GM19438 (cell line): ENCODE results near the gene B4GALNT2.
"Not testable (repeated sequence)": the region's sequence is repeated elsewhere in the genome, so short reads cannot be mapped to it uniquely, and the experiment has no call there.

Source experiments
- ATAC-seq: cut with Tn5 transposase; IDR thresholded peaks from one replicate; pipeline ENCODE4 v1.9.1; 2021; ENCODE audit warnings: low read depth; ENCODE audit not compliant: unreplicated experiment

B4GALNT2 gene, protein sequence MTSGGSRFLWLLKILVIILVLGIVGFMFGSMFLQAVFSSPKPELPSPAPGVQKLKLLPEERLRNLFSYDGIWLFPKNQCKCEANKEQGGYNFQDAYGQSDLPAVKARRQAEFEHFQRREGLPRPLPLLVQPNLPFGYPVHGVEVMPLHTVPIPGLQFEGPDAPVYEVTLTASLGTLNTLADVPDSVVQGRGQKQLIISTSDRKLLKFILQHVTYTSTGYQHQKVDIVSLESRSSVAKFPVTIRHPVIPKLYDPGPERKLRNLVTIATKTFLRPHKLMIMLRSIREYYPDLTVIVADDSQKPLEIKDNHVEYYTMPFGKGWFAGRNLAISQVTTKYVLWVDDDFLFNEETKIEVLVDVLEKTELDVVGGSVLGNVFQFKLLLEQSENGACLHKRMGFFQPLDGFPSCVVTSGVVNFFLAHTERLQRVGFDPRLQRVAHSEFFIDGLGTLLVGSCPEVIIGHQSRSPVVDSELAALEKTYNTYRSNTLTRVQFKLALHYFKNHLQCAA

DNA sequence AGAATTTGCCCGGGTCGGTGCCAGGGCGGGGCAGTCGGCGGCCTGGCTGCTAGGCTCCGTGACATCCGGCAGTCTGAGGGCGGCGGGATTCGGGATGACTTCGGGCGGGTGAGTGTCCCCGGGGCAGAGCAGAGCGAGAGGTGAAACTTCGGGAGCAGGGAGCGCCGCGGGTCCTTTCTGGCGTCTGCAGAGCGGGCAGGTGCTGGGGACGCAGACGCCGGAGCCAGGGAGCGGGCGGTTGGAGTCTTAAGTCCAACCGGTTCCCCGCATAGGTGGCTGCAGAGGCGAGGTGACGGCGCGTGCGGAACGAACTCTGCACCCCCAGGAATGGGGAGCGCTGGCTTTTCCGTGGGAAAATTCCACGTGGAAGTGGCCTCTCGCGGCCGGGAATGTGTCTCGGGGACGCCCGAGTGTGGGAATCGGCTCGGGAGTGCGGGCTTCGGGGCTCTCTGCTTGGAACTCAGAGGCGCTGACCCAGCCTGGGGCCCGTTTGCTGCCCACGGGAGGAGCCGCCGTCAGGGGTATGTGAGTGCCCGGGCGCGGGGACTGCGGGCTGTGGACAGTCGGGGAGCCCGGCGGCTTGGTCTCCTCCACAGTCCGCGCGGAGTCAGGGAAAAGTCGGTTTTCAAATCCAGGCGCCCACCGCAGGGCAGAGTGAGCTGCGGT, at the start of gene B4GALNT2:
Gene B4GALNT2, plus strand, starts transcription at position 71 of the 666 bp plus-strand sequence. Its CDS starts 24 bp downstream, at position 95.
- no peak for ATAC-seq

DNA sequence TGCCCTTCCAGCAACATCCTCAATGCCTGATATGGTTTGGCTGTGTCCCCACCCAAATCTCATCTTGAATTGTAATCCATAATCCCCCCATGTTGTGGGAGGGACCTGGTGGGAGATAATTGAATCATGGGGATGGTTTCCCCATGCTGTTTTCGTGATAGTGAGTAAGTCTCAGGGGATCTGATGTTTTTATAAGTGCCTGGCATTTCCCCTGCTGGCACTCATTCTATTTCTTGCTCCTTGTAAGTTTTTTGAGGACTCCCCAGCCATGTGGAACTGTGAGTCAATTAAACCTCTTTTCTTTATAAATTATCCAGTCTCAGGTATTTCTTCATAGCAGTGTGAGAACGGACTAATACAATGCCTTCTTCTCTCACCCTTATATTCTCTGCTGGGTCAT, 47.5 kb upstream of the B4GALNT2 start:
- ATAC-seq, result not testable (repeated sequence)

DNA sequence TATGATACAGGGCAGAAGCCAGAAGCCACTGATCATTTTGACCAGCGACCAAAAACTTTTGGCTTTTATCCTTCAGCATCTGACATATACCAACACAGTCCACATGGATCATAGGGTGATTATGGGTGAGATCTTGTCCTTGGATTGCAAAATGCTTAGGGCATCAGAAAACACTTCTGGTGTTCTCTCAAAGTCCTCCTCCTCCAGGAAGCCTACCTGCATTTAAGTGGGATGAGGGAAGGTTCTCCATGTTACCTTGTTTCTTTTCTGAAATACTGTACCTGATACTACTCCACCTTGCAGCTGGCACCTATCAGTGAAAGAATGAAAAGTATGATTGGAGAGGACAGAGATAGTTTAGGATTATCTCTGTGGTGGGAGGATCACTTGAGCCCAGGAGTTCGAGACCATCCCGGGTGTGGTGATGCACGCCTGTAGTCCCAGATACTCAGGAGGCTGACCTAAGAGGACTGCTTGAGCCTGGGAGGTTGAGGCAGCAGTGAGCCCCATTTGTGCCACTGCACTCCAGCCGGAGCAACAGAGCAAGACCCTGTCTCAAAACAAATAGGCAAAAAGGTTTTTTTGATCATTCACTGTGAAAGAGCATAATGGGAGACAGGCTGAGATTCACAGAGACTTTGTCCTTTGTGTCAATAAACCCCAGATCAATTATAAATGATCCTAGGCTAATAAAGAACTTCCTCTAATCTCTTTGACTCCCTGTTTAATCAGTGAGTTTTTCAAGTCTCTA, 46.8 kb upstream of the B4GALNT2 start:
- no peak for ATAC-seq

DNA sequence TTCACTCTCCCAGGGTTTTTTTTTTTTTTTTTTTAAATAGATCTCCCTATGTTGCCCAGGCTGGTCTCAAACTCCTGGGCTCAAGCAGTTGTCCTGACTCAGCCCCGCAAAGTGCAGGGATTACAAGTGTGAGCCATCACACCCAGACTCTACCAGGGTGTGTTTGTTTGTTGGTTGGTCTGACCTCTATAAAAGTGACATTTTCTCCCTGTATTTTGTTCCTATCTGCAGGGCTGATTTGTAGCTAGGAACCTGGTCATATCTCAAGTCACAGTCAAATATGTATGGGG, 46.3 kb upstream of the B4GALNT2 start:
- no peak for ATAC-seq

DNA sequence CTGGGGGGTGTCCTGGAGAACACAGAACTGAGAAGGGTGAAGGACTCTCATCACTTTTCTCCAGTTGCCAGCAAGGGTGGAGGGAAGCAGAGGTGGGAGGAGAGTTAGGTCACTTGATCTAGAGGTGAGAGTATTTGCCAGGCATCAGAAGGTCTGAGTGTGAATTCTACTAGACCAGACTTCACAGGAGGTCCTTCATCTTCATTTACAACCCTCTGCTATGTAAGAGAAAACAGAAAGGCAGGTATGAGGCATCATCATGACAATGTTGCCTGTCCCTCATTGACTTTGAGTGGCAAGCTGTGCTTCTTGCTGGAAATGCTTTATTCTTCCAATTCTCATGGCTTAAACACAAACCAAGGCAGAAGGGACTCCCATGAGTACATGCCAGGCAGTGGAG, 45.9 kb upstream of the B4GALNT2 start:
- no peak for ATAC-seq

DNA sequence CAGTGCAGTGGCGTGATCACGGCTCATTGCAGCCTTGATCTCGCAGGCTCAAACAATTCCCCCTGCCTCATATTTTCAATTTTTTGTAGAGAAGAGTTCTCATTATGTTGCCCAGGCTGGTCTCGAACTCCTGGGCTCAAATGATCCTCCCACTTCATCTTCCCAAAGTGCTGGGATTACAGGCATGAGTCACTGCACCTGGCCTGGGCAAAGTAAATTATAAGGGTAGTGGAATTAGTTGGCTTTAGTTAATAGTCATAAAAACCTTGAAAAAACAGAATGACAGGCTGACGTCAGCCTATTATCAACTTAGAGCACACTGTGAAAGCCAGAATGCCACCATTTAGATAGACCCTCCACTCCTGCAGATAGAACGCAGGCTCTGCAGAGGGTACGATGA, 43.5 kb upstream of the B4GALNT2 start:
- ATAC-seq, result no peak

DNA sequence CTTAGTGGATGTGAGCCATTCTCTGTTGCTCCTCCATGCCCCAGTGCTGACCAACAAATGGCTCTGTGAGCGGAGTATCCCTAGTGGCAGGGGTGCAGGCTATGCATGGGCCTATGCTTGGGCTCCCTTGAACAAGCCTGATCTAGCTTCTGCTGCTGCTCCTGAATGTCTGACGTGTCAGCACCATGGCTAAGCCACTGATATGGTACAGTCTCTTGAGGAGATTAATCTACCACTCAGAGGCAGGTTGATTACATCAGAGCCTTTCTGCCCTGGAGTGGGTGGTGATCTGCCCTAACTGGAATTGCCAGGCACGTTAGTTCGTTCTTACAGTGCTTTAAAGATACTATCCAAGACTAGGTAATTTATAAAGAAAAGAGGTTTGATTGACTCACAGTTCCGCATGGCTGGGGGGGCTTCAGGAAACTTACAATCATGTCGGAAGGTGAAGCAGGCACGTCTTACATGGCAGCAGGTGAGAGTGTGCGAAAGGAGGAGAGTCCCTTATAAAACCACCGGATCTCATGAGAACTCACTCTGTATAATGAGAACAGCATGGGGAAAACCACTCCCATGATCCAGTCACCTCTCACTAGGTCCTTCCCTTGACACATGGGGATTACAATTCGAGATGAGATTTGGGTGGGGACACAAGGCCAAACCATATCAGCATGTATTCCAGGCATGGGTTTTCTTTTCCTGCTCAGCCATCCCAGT, 41.5 kb upstream of the B4GALNT2 start:
- no peak for ATAC-seq

DNA sequence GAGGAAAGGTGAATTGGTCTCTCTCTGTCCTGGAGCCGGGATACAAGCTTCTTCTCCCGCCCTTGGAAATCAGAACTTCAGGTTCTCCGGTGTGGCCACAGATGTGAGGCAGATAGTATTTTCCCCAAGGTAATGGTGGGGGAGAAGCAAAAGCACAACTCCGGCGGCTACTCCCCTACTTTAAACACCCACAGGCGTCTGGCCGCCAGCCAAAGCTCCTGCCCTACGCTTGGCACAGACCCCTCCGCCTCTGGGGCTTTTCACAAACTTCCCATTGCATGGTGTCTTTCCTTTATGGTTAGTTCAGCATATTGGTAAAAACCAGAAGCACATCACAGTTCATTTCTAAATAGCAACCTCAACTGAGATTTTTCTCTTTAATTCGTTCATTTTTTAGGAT, 39.4 kb upstream of the B4GALNT2 start:
- no peak for ATAC-seq

DNA sequence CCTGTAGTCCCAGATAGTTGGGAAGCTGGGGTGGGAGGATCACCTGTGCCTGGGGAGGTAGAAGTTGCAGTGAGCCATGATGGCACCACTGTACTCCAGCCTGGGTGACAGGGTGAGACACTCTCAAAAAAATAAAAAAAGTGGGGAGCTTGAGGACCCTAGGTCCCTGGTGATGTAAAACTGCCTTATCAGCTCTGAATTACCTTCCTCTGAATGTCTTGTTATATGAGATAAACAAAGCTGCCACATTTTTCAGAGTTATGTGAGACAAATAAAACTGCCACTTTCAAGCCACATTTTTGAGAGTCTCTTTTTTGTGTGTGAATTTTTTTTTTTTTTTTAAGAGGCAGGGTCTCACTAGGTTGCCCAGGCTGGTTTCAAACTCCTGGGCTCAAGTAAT, 32.0 kb upstream of the B4GALNT2 start:
- no peak for ATAC-seq

DNA sequence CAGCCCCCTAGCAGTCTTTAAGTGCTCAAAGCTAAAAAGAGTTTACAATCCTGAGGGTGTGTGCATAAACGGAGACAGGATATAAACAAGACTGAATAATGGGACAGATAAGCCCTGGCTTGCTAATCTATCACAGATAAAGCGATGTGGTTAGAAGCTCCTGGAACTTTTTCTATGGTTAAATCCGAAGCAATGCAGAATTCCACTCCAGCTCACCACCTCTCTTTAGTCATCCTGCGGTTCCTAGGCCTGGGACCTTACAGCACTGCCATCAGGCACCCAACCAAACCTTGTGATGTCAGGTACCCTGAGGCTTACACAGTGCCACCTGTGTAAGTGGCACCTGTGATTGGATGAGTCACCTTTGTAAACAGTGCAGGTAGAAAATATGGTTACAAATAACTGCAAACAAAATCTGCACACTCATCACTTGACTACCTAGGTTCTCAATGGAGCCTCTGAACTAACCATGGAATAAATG, 31.5 kb upstream of the B4GALNT2 start:
- no peak for ATAC-seq

DNA sequence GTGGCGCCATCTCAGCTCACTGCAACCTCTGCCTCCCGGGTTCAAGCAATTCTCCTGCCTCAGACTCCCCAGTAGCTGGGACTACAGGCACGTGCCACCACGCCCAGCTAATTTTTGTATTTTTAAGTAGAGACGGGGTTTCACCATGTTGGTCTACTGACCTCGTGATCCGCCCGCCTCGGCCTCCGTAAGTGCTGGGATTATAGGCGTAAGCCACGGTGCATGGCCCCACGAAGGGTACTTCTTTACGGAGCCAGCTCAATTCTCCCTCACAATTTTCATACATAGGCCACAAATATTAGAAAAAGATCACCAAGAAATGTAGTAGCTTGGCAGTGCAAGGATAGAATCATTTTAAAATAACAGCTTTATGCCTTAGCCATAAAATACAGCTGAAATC, 29.2 kb upstream of the B4GALNT2 start:
- ATAC-seq, result not testable (repeated sequence)

DNA sequence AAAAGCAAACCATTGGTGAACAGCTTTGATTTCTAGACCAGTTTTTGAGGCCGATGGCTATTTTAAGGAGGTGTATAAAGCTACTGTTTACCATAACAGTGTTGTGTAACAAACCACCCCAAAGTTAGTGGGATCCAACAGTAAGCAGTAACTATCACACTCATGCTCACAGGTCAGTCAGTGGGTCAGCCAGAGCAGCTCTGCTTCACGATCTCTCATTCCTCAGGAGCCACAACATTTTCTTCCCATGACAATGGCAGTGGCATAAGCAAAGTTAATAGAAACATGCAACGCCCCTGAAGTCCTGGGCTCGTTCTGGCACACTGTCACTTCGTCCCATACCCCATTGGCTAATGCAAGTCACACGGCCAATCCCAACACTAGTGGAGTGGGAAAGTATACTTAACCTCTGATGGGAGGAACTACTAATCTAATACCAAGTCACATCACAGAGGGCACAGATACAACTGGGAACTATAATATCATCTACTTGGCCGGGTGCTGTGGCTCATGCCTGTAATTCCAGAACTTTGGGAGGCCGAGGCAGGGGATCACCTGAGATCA, 28.0 kb upstream of the B4GALNT2 start:
- no peak for ATAC-seq

DNA sequence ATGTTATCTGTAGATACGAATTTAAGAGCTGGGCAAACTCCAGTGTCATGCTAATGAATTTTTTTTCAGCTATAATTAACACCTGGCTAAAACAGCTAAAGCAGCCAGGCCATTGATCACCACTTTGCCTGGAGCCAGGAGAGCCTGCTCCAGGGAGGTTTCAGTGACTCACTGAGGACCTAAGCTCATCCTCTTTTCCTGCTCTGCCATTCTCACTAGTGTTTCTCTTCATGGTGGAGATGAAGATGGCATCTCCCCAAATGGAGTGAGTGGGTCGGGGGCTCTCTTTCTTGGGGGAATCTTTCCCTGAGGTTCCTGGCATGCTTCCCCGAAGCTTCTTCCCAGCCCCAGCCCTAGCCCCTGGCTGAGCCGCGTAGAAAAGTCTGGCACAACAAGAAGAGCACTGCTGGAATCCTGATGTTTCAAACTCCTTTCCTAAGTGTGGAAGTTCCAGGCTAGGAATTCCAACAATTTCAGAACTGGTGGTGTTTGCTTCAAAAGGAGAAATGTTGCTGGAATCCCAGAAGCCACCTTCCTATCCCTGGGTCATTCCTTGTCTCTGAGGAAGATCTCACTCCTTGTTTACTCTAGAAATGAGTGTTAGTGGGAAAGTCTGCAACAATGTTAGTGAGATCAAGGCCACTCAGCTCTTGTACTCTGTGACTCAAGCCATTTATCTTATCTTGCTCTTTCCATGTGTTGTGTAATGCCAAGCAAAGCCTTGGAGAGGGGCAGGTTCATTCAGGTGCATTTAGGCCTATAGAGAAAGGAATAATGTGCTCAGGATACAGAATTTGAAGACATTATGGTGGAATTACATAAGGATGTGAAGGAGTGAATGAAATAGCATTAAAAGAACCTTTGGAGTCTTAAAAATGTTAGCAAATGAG, 26.0 kb upstream of the B4GALNT2 start:
- no peak for ATAC-seq

DNA sequence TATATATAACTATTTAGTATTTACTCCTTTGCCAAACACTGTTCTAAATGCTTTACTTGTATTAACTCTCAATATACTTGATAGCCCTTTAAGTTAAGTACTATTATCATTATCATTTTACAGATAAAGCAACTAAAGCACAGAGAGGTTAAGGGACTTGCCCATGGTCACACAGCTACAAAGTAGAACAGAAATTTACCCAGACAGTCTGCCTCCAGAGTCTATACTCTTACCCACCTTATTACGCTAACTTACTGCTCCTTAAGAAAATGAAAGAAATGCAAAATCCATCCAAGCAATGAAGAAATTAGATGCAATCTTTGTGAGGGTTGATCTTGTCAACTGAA, 25.4 kb upstream of the B4GALNT2 start:
- ATAC-seq, result no peak

DNA sequence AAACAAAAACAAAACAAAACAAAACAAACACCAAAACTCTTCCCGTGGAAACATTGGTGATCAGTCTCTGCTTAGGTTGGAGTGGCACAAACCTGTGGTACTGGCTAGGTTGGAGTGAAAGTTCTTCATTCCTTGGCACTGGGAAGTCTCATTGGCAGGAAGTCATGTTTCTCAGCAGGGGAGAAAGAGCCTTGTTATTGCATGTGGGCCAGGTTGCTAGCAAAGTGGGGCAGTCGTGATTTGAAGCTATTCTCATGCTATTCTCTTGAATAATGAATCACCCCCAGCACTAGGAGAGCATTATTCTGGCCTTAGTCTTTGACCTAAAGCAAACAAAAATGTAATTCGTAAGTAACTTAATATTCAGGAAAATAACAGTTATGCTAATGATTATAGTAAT, 24.3 kb upstream of the B4GALNT2 start:
- no peak for ATAC-seq

DNA sequence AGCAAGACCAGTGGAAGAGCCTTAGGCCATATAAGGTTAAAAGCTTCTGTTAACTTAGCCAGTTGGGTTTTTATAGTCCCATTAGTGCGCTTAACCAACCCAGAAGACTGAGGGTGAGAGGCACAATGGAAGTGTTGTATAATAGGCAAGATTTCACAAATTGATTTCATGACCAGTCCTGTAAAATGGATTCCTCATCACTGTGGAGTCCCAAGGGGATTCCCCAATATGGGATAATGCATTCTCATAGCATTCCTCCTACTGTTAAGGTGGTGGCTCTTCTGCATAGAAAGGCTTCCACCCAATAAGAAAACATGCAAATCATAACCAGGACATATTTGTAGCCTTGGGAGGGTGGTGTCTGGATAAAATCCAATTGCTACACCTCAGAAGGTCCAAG, 22.1 kb upstream of the B4GALNT2 start:
- ATAC-seq, result no peak

DNA sequence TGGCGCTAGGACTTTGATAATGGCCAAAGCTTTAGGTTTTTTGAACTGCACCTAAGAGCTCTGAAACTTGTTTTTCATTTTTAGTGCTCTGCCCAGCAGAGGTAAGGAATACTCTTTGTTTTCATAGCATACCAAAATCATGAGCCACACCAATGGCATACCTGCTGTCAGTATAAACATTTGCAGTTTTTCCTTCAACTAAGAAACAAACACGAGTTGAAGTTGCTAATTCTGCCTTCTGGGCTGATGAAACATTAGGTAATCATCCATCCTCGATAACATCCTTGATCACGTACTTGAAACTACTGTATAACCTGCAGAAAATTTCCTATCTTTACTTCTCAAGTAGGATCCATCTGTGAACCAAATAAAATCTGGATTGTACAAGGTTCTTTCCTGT, 20.6 kb upstream of the B4GALNT2 start:
- ATAC-seq, result no peak

DNA sequence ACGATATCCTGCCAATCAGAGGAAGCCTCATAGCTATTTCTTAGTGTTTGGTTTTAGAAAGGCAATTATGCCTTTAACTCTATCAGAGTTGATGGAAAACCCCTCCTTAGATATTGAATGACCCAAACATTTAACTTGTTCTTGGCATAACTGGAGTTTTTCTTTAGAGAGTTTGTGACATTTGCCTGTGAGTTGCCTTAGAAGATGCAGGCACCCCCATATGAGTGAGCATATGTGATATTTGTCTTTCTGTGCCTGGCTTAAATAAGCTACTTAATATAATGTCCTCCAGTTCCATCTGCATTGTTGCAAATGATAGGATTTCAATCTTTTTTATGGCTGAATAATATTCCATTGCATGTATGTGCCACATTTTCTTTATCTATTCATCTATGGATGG, 19.6 kb upstream of the B4GALNT2 start:
- no peak for ATAC-seq

DNA sequence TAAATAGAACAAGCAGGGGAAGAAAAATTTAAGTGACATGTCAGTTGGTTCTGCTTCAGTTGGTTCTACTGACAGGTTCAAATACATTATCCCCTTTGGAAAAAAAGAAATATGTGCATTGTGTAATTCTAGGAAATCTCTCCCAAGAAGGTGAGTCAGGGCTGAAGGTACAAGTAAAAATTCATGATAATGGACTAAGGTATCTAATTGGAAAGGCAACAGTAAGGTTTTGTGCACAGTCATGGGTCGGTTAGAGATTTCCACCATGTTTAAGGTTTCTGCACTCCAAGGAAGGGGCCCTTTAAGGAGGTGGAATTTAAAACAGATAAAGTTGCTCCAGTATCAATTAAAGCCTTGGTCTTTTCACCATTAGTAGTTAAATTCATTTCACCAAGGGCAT, 17.9 kb upstream of the B4GALNT2 start:
- no peak for ATAC-seq
